A172 (cell line): Measurements from ENCODE around the gene GJC2. TPM values are rescaled to one million over a fixed set of nuclear protein-coding genes. Genes with fewer than 3 reads are reported as not detected.
"Not testable (repeated sequence)": the region's sequence is repeated elsewhere in the genome, so short reads cannot be mapped to it uniquely, and the experiment has no call there.

Experiments
- DNase-seq: peaks from one replicate; pipeline ENCODE4 v3.0.0-alpha.2; 2015; ENCODE audit warnings: low spot score
- total RNA-seq: library from RNA; depleted of rRNA; stranded (reverse); fragments of >200 nt; shearing (Covaris generic); gene quantifications from 2 replicates; pipeline ENCODE4 v1.2.3, GENCODE V29; 2014

Gene GJC2
- total RNA-seq, 1 experiment from 2014 or later, result 6.6 TPM

GRCh38 chr1:228172591-228173527 lies 23.1 kb downstream of the GJC2 start:
- DNase-seq, result no peak

- DNase-seq, result not testable (repeated sequence)
Measured at GRCh38 chr1:228173528-228174481, 24.1 kb downstream of the GJC2 start.

GRCh38 chr1:228174482-228175315 lies 25.0 kb downstream of the GJC2 start:
- DNase-seq, result no peak

GRCh38 chr1:228175316-228176023 lies 25.7 kb downstream of the GJC2 start:
- no peak for DNase-seq

- DNase-seq, result no peak
Measured at GRCh38 chr1:228176024-228176395, 26.3 kb downstream of the GJC2 start.

- DNase-seq, result no peak
Measured at GRCh38 chr1:228176461-228177182, 26.9 kb downstream of the GJC2 start.

- no peak for DNase-seq
Measured at GRCh38 chr1:228177183-228177475, 27.4 kb downstream of the GJC2 start.

- DNase-seq, result no peak
Measured at GRCh38 chr1:228177721-228178710, 28.3 kb downstream of the GJC2 start.

GRCh38 chr1:228178737-228179684 lies 29.3 kb downstream of the GJC2 start:
- DNase-seq, result no peak

- DNase-seq, result no peak
Measured at GRCh38 chr1:228180271-228180958, 30.7 kb downstream of the GJC2 start.

GRCh38 chr1:228180959-228181644 lies 31.4 kb downstream of the GJC2 start:
- no peak for DNase-seq

GRCh38 chr1:228181645-228182034 lies 31.9 kb downstream of the GJC2 start:
- DNase-seq, result no peak

GRCh38 chr1:228182296-228183030 lies 32.7 kb downstream of the GJC2 start:
- DNase-seq, result no peak

GRCh38 chr1:228184152-228184551 lies 34.4 kb downstream of the GJC2 start:
- DNase-seq, result no peak

- no peak for DNase-seq
Measured at GRCh38 chr1:228185641-228185965, 35.9 kb downstream of the GJC2 start.

GRCh38 chr1:228188249-228188648 lies 38.5 kb downstream of the GJC2 start:
- not testable (repeated sequence) for DNase-seq
